Mesenteric fat pad (tissue), 1 donor: ENCODE results near the gene PLCH2. TPM values are rescaled to one million over a fixed set of nuclear protein-coding genes. Genes with fewer than 3 reads are reported as not detected.

ENCODE experiments used
- DNase-seq: peaks from one replicate; pipeline ENCODE4 v3.0.0-alpha.2; 2020; ENCODE audit warnings: low spot score
- total RNA-seq: library from RNA; stranded (reverse); fragmentation: NEBNext Ultra II Directional; extraction: Animal tissue kit (Norgen Biotek cat#: 25700); gene quantifications from one replicate; pipeline ENCODE4 v1.2.1, GENCODE V29; 2021
- donor health status: DM: yes; HTN: yes; CAD: no.

The PLCH2 gene
- total RNA-seq, 1 donor from 2014 or later, result 0.55 TPM

- no peak for DNase-seq
Measured at GRCh38 chr1:2499260-2499659, 23.2 kb downstream of the PLCH2 start.

DNA sequence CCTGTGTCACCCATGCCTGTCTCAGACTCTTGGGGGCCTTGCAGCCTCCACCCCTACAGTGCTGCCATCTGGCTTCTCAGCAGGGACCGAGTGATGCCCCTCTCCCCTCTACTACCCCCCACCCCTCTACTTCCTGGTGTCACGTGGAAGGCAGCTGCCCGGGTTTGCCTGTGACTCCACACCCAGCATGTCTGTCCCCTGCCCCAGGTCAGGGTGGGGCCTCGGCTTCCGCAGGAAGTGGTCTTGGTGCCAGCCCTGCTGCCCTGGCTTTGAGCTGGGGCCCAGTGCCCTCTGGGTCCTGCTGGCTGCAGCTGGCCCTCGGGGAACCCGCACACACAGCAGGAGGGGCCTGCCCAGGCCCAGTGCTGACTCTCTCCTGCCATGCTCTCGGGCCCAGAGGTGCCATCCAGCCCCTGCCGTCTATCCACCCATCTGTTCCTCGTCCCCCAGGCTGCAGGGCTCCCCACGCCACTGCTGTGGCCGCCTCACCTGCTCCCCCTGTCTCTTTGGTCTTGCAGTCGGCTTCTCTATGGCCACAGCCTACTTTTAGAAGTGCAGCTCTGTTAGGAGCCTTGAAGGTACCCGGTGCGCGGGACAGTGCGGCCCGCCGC lies 24.0 kb downstream of the PLCH2 start:
- DNase-seq, result no peak

DNA sequence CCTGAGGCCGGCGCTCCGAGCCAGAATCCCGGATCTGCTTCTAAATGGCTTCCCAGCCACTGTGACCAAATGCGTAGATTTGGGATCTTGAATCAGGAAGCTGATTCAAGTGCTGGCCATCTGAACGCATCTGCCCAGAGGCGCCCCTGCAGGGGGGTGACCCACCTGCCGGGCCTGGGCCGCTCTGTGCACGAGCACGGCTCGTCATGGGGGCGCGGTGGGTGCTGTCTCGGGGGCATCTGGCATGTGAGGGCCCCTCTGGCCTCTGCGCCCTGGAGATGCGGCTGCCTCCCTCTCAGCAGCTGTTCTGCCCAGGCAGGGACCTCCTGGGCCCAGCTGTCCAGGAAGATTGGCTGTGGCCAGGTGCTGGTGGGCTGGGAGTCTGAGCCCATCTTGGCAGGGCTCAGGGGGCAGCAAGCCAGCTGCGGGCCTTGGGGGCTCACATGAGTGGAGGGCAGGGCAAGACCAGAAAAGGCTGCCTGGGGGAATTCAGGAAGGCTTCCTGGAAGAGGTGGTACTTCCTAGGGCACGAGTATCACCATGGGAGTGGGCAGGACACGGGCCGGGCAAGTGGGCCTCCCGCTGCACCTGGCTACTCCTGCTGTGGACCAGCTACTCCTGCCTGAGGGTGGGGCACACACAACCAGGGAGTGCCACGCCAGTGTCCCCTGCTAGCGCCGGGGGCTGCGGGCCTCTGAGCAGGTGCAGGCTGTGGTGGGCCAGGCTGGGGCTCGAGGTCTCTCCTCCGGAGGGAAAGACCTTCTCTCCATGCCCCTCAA lies 25.1 kb downstream of the PLCH2 start:
- no peak for DNase-seq

- no peak for DNase-seq
Measured at GRCh38 chr1:2501820-2502119, 25.7 kb downstream of the PLCH2 start.

DNA sequence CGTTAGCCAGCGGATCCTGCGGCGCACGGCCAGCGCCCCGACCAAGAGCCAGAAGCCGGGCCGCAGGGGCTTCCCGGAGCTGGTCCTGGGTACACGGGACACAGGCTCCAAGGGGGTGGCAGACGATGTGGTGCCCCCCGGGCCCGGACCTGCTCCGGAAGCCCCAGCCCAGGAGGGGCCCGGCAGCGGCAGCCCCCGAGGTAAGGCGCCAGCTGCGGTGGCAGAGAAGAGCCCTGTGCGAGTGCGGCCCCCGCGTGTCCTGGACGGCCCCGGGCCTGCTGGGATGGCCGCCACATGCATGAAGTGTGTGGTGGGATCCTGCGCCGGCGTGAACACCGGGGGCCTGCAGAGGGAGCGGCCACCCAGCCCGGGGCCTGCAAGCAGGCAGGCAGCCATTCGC lies 26.1 kb downstream of the PLCH2 start:
- no peak for DNase-seq

DNA sequence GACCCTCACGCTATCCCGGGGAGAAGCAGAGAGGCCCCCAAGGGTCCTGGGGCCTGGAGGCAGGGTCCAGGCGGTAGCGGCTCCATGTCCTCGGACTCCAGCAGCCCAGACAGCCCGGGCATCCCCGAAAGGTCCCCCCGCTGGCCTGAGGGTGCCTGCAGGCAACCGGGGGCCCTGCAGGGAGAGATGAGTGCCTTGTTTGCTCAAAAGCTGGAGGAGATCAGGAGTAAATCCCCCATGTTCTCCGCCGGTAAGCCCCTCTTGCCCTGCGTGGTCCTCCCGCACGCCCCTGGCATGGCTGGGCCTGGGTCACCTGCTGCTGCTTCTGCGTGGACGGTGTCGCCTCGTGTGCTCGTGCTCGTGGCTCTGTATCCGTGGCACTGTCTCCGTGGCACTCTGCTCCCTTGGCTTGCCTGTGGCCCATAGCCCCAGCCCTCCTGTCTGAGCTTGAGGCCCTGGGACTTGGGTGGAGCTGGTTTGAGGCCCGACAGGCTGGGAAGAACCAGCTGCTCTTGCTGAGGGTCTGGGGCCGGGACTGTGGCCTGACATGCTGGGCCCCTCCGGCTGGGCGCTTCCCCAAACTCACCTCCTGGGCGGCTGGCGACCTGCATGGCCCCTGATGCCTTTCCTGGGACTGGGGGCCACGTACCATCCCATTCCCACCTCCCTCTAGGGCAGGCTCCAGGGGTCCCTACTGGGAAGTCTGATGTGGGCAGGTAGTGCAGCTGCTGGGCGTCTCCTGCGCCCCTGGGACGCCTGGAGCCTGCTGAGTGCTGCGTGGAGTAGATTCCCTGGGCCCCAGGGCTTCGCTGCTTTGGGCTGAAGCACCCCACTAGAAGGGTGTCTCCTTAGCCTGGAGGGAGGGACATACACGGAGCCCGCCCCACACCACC lies 26.8 kb downstream of the PLCH2 start:
- DNase-seq, result no peak

DNA sequence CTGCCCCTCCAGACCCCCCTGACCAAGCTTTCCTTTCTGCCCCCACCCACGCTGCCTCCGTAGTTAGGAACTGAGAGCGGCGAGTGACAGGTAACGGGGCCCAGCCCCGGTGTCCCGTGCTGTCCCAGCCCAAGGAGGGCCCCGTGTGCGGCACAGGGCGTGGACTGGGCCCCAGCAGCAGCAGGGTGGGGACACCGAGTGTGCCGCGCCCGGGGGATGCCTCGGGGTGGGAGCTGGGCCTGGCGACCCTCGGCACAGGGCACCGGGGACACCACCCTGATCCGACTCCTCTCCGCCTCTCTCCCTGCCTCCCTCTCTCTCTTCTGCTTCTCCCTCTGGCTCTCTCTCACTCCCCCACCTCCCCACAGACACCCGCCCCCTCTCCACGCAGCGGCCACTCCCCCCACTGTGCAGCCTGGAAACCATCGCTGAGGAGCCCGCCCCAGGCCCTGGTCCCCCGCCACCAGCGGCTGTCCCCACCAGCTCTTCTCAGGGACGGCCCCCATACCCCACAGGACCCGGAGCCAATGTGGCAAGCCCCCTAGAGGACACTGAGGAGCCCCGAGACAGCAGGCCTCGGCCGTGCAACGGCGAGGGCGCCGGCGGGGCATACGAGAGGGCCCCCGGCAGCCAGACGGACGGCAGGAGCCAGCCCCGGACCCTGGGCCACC lies 27.6 kb downstream of the PLCH2 start:
- DNase-seq, result no peak

DNA sequence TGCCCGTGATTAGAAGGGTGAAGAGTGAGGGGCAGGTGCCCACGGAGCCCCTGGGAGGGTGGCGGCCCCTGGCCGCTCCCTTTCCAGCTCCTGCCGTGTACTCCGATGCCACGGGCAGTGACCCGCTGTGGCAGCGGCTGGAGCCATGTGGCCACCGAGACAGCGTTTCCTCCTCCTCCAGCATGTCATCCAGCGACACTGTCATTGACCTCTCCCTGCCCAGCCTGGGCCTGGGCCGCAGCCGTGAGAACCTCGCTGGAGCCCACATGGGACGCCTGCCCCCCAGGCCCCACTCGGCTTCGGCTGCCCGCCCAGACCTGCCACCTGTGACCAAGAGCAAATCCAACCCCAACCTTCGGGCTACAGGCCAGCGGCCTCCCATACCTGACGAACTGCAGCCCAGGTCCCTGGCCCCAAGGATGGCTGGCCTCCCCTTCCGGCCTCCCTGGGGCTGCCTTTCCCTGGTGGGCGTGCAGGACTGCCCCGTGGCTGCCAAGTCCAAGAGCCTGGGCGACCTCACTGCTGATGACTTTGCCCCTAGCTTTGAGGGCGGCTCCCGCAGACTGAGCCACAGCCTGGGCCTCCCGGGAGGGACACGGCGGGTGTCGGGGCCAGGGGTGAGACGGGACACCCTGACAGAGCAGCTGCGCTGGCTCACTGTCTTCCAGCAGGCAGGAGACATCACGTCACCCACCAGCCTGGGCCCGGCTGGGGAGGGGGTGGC lies 28.3 kb downstream of the PLCH2 start:
- no peak for DNase-seq

- no peak for DNase-seq
Measured at GRCh38 chr1:2504949-2505272, 28.8 kb downstream of the PLCH2 start.

DNA sequence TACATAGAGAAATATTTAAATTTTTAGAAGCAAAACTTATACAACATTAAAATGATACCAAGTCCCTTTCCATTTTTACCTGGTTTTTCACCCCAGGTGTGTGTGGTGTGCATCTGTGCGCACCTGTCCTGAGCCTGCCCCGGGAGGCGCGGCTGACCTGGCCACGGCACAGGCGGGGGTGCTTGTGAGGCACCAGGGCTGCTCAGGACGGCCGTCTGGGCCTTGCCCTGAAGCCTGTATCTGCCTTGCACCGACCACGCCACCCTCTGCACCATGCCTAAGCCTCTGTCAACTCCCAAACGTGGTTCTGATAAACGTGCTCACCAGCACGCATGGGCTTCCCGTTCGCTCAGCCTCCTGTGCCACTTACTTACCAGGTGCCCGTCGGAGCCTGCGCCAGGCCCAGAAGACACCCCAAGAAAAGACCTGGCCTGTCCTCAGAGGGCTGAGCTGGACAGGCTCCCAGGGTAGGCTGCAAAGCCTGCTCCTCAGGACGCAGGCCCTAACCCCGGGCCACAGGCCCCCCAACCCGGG lies 29.4 kb downstream of the PLCH2 start:
- DNase-seq, result no peak

DNA sequence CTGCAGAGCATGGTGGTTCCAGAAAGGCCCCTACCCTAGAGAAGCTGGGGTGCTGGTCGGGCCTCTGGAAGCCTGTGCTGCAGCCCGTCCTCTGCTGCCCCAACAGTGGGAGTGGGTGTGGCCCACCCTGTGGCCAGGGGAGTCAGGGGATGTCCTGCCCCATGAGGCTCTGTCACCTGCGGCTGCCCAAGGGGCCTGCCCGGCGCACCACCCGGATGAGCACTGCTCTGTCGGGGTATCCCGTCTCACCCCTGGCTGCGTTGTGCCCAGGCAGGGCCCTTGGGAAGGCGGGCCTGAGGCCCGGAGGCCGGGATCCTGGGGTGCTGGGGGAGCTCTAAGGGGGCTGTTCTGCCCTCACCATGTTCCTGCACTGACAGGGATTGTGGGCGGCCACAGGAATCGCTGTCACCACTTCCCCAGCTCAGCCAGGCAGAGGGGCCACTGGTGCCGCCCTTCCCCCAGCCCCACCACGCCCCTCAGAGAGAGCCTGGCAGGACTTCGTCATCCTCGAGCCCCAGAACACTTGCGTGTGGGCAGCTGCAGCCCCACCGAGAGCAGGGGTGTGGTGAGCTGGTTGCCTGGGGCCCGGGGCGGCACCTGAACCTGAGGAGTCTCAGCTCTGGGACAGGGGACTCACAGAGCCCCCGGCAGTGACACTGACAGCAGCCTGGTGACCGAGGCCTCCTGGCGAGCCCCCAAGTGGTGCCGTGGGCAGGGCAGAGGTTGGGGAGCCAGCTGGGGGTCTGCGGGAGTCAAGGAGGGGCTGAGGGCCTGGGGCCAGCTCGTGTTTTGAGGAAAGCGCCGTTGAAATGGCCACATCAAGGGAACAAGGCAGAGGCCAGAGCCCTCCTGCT lies 30.1 kb downstream of the PLCH2 start:
- no peak for DNase-seq

- DNase-seq, result no peak
Measured at GRCh38 chr1:2506901-2507565, 30.9 kb downstream of the PLCH2 start.

GRCh38 chr1:2507744-2508155 lies 31.7 kb downstream of the PLCH2 start:
- DNase-seq, result no peak

- no peak for DNase-seq
Measured at GRCh38 chr1:2508180-2508579, 32.1 kb downstream of the PLCH2 start.

DNA sequence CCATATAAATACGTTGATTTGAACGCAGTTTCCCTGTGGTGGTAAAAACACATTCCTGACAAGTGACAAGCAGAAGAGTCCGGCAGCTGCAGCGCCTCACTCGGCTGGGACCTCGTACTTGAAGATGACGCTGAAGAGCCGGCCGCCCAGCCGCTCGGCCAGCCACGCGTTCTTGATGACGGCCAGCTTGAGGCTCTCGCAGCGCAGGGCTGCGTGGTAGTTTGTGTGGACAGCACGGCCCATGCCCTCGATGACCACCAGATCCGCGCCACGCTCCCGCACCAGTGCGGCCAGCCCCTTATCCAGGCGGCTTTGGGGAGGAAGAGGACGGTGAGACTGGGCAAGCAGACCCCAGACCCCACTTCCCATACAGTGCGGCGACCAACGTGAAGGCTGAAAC lies 32.7 kb downstream of the PLCH2 start:
- no peak for DNase-seq

DNA sequence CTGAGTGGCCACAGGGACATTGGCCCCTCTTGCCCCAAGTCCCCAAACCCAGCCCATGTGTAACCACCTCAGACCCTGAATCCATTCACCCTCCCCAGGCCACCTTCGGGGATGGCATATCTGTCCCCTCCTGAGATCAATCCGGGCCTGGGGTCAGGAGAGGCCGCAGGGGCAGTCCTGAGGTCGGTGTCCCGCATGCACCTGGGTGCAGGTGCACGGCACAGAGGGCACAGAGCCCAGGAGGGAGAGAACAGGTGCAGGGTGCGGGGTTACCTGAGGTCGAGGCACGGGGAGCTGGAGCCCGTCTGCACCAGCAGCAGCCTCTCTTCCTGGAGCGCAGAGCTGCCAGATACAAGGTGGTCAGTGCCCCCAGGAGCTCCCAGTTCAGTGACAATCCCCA lies 33.5 kb downstream of the PLCH2 start:
- no peak for DNase-seq

GRCh38 chr1:2510366-2511155 lies 34.5 kb downstream of the PLCH2 start:
- no peak for DNase-seq

DNA sequence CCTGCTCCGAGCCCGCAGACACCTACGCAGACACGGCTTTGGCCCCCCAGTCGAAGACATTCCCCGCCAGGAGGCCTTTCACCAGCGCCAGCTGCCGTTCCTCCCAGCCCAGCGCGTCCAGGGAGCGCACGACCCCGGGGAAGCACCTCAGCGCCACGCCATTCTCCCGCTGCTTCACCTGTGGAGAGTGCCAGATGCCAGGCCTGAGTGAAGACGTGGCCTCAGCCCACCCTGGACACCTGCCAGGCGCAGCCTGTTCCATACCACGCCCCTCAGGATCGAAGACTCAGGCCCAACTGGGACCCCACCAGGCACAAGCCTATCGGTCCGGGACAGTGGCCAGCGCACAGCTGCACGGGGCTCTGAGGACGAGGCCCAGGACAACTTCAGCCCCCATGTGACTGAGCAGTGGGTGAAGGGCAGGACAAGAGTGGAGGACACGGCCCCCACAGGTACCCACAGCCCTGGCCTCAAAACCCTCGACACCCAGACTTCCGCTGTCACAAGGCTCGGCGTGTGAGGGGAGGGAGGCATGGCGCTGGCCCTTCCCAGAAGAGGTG lies 36.9 kb downstream of the PLCH2 start:
- DNase-seq, result no peak
